HEK293 (cell line): ENCODE measurements around the gene ZC2HC1C.

Experiments
- CTCF ChIA-PET: fragments of 350-600 bp; formaldehyde crosslinking; extraction: SDS; loops from one replicate; lab custom pipeline; 2021; ENCODE audit warnings: antibody characterized with exemption; lab: Yijun Ruan, JAX
- POLR2A ChIA-PET: fragments of 300-600 bp; formaldehyde crosslinking; extraction: SDS; loops from one replicate; lab custom pipeline; 2020; ENCODE audit warnings: antibody characterized with exemption, inconsistent platforms; lab: Yijun Ruan, JAX
- H3K27ac ChIP-seq: fragments of 200-500 bp; sonication (Bioruptor generic); 2 replicates; pipeline ENCODE4 v1.5.1; 2014; ENCODE audit warnings: low read depth, low read length, control low read depth, inconsistent platforms; ENCODE audit errors: extremely low read depth
- H3K36me3 ChIP-seq, 2 experiments: fragments of 200-500 bp in 1 of 2; sonication (Bioruptor generic) in 1 of 2; 1 replicate in 1 of 2; 2 replicates in 1 of 2; pipeline ENCODE4 v1.5.1; 2014 to 2017; ENCODE audit warnings: inconsistent platforms in 2 of 2, low read length in 2 of 2; ENCODE audit not compliant: control insufficient read depth in 2 of 2, insufficient read depth in 1 of 2
- H3K4me1 ChIP-seq: fragments of 200-500 bp; sonication (Bioruptor generic); 2 replicates; pipeline ENCODE4 v1.5.1; 2014; ENCODE audit warnings: mild to moderate bottlenecking, low read length, inconsistent platforms; ENCODE audit not compliant: control insufficient read depth, insufficient read depth
- H3K4me3 ChIP-seq: 2 replicates; pipeline ENCODE4 v1.5.1; 2011; ENCODE audit warnings: low read depth, mild to moderate bottlenecking, control low read depth, low read length, moderate library complexity
- H3K9me3 ChIP-seq: fragments of 200-500 bp; sonication (Bioruptor generic); 2 replicates; pipeline ENCODE4 v1.5.1; 2014; ENCODE audit warnings: low read depth, low read length, inconsistent platforms; ENCODE audit not compliant: control insufficient read depth, insufficient read depth
- HOXA7 ChIP-seq: sonication (generic); formaldehyde crosslinking; IDR thresholded peaks from 2 replicates; pipeline ENCODE4 v1.8.1; 2022; ENCODE audit warnings: missing genetic modification reagents, borderline replicate concordance
- IKZF3 ChIP-seq: fragments of 450-650 bp; IDR thresholded peaks from 2 replicates; pipeline ENCODE4 v1.5.0; 2018; ENCODE audit warnings: missing biosample characterization, mild to moderate bottlenecking, missing genetic modification characterization, moderate library complexity
- KLF7 ChIP-seq: fragments of 450-650 bp; formaldehyde crosslinking; IDR thresholded peaks from 2 replicates; pipeline ENCODE4 v1.5.1; 2016; ENCODE audit warnings: missing biosample characterization, missing genetic modification characterization, borderline replicate concordance
- KLF9 ChIP-seq: fragments of 450-650 bp; formaldehyde crosslinking; IDR thresholded peaks from 2 replicates; pipeline ENCODE4 v1.5.1; 2016; ENCODE audit warnings: missing biosample characterization, missing genetic modification characterization, low read depth
- RBAK ChIP-seq: fragments of 450-650 bp; formaldehyde crosslinking; IDR thresholded peaks from 2 replicates; pipeline ENCODE4 v1.5.1; 2016; ENCODE audit warnings: missing biosample characterization, missing genetic modification characterization
- SALL2 ChIP-seq: fragments of 450-650 bp; formaldehyde crosslinking; IDR thresholded peaks from 2 replicates; pipeline ENCODE4 v1.5.0; 2017; ENCODE audit warnings: missing biosample characterization, mild to moderate bottlenecking, missing genetic modification characterization, borderline replicate concordance
- SETDB1 ChIP-seq: IDR thresholded peaks from one replicate; pipeline ENCODE4 v1.6.1; 2017; ENCODE audit warnings: mild to moderate bottlenecking, low read length, moderate library complexity, mixed read lengths; ENCODE audit not compliant: insufficient read length
- ZBTB8A ChIP-seq: fragments of 450-650 bp; formaldehyde crosslinking; IDR thresholded peaks from 2 replicates; pipeline ENCODE4 v1.5.1; 2016; ENCODE audit warnings: missing biosample characterization, missing genetic modification characterization
- ZFHX2 ChIP-seq: fragments of 450-650 bp; formaldehyde crosslinking; conservative IDR thresholded peaks from 2 replicates; pipeline ENCODE4 v1.5.1; 2016; ENCODE audit warnings: missing biosample characterization, missing genetic modification characterization
- ZFP3 ChIP-seq: fragments of 450-650 bp; formaldehyde crosslinking; IDR thresholded peaks from 2 replicates; pipeline ENCODE4 v1.5.1; 2016; ENCODE audit warnings: low read depth, missing biosample characterization, missing genetic modification characterization
- ZNF146 ChIP-seq: fragments of 450-650 bp; formaldehyde crosslinking; IDR thresholded peaks from 2 replicates; pipeline ENCODE4 v1.5.1; 2016; ENCODE audit warnings: missing biosample characterization, missing genetic modification characterization
- ZNF16 ChIP-seq: fragments of 450-650 bp; formaldehyde crosslinking; IDR thresholded peaks from 2 replicates; pipeline ENCODE4 v1.5.1; 2016; ENCODE audit warnings: low read depth, missing biosample characterization, missing genetic modification characterization
- ZNF211 ChIP-seq: fragments of 450-650 bp; formaldehyde crosslinking; IDR thresholded peaks from 2 replicates; pipeline ENCODE4 v1.5.1; 2016; ENCODE audit warnings: low read depth, missing biosample characterization, missing genetic modification characterization
- ZNF324 ChIP-seq: fragments of 450-650 bp; formaldehyde crosslinking; IDR thresholded peaks from 2 replicates; pipeline ENCODE4 v1.5.1; 2016; ENCODE audit warnings: missing biosample characterization, missing genetic modification characterization
- ZNF433 ChIP-seq: fragments of 450-650 bp; formaldehyde crosslinking; IDR thresholded peaks from 2 replicates; pipeline ENCODE4 v1.5.1; 2016; ENCODE audit warnings: missing biosample characterization, missing genetic modification characterization, low read depth
- ZNF473 ChIP-seq: fragments of 450-650 bp; formaldehyde crosslinking; IDR thresholded peaks from 2 replicates; pipeline ENCODE4 v1.5.1; 2017; ENCODE audit warnings: missing biosample characterization, missing genetic modification characterization
- ZNF48 ChIP-seq: fragments of 450-650 bp; formaldehyde crosslinking; IDR thresholded peaks from 2 replicates; pipeline ENCODE4 v1.5.1; 2016; ENCODE audit warnings: missing biosample characterization, missing genetic modification characterization
- ZNF660 ChIP-seq: fragments of 450-650 bp; IDR thresholded peaks from 2 replicates; pipeline ENCODE4 v1.5.1; 2018; ENCODE audit warnings: missing biosample characterization, mild to moderate bottlenecking, missing genetic modification characterization
- ZNF768 ChIP-seq: fragments of 450-650 bp; formaldehyde crosslinking; IDR thresholded peaks from 2 replicates; pipeline ENCODE4 v1.5.1; 2018; ENCODE audit warnings: missing biosample characterization, mild to moderate bottlenecking, missing genetic modification characterization
- ZNF791 ChIP-seq: fragments of 450-650 bp; formaldehyde crosslinking; IDR thresholded peaks from 2 replicates; pipeline ENCODE4 v1.5.1; 2016; ENCODE audit warnings: missing biosample characterization, missing genetic modification characterization
- ZNF792 ChIP-seq: fragments of 450-650 bp; formaldehyde crosslinking; IDR thresholded peaks from 2 replicates; pipeline ENCODE4 v1.5.1; 2016; ENCODE audit warnings: missing biosample characterization, missing genetic modification characterization
- ZNF843 ChIP-seq: fragments of 450-650 bp; formaldehyde crosslinking; IDR thresholded peaks from 2 replicates; pipeline ENCODE4 v1.5.1; 2016; ENCODE audit warnings: missing biosample characterization, missing genetic modification characterization
- ZSCAN30 ChIP-seq: fragments of 450-650 bp; IDR thresholded peaks from 2 replicates; pipeline ENCODE4 v1.5.1; 2018; ENCODE audit warnings: missing biosample characterization, mild to moderate bottlenecking, missing genetic modification characterization, moderate library complexity
- TF ChIP-seq, protein P1 (sequence below): fragments of 450-650 bp; formaldehyde crosslinking; IDR thresholded peaks from 2 replicates; pipeline ENCODE4 v1.5.1; 2016; ENCODE audit warnings: missing biosample characterization, missing genetic modification characterization, borderline replicate concordance
- TF ChIP-seq, protein P2 (sequence below): fragments of 450-650 bp; formaldehyde crosslinking; IDR thresholded peaks from 2 replicates; pipeline ENCODE4 v1.5.1; 2016; ENCODE audit warnings: missing biosample characterization, missing genetic modification characterization

The ZC2HC1C gene

DNA sequence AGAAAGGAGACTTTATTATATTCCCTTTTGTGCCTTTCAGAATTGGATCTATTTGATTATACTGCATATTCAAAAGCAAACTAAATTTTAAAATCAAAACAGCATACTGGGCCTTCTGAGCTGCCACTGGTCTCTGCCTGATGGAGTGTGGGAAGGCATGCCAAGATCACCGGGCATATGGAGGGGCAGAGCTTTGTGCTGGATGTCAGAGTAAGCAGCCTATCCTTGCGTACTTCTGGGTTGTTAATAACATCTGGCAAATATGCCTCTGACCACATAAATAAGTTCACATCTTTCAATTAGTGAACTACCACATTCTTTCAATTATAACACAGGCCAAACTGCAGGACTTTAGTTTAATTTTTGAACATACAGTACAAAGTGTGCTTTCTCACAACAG lies 36.5 kb upstream of the ZC2HC1C start:
- Histone ChIP-seq H3K4me3 (no peak overlapping the region), H3K36me3 (peaks cover 23 to 36% of the 10 kb centered on the region in 2 experiments), H3K4me1 (0 out of 2 replicates have a peak, but pooled peaks cover 2% of the 10 kb centered on the region), H3K27ac (no peak overlapping the region), H3K9me3 (no peaks in the 10 kb centered on the region)
- CTCF ChIA-PET: interaction anchor here (1.3 kb wide), 1 partner anchor 56 kb away, joined by 3 read pairs; no protein-coding TSS in a partner anchor
- POLR2A ChIA-PET: no interaction called here
- TF ChIP-seq SALL2 (tag by site-specific recombination) (no peak), ZNF660 (no peak), ZNF146 (no peak), ZNF433 (tag by site-specific recombination) (no peak), ZNF791 (tag by site-specific recombination) (no peak), ZFP3 (tag by site-specific recombination) (no peak)
- TF ChIP-seq, all 188 proteins: peak for 0

DNA sequence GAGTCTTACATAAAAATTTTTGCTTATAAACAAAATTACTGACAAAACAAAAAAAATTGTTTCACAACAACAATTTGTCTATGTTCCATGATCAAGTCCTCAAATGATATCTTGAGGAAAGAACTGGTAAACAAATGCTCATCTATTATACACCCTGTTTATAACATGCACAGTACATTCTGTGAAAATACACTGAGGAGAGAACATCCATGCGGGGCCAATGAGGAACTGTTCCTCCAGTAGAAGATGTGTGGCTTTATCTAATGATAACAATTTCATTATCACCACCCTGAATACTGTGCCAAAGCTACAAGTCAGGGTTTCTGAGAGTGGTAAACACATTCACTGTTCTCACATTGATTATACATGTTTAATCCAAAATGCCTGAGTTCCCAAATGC lies 28.9 kb upstream of the ZC2HC1C start:
- TF ChIP-seq ZNF16 (tag by site-specific recombination) (no peak), KLF9 (tag by site-specific recombination) (no peak), ZNF768 (tag by site-specific recombination) (no peak), ZBTB8A (tag by site-specific recombination) (no peak), KLF7 (tag by site-specific recombination) (no peak), ZNF473 (no peak)
- CTCF ChIA-PET: no interaction called here
- Histone ChIP-seq H3K4me1 (peaks cover 6% of the 10 kb centered on the region), H3K27ac (no peak overlapping the region), H3K9me3 (no peaks in the 10 kb centered on the region), H3K36me3 (peaks cover 3 to 17% of the 10 kb centered on the region in 2 experiments; a peak in 2 of 3 replicates), H3K4me3 (no peak overlapping the region)
- POLR2A ChIA-PET: no interaction called here

DNA sequence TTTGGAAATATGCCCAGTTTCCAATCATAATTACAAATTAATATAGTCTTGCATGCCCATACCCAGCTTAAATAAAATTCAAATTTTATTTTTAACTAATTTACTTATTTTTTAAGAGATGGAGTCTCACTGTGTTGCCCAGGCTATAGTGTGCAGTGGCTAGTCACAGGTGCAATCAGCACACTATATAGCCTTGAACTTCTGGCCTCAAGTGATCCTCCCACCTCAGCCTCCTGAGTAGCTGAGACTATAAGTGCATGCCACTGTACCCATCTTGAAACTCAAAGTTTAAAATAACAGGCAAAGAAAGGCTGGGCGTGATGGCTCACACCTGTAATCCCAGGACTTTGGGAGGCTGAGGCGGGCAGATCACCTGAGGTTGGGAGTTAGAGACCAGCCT lies 28.5 kb upstream of the ZC2HC1C start:
- Histone ChIP-seq H3K9me3 (no peaks in the 10 kb centered on the region), H3K36me3 (peaks cover under 1 to 17% of the 10 kb centered on the region in 2 experiments; a peak in 2 of 3 replicates), H3K27ac (no peak overlapping the region), H3K4me1 (peaks cover 6% of the 10 kb centered on the region), H3K4me3 (no peak overlapping the region)
- POLR2A ChIA-PET: no interaction called here
- CTCF ChIA-PET: no interaction called here
- TF ChIP-seq IKZF3 (tag by site-specific recombination): no peak

DNA sequence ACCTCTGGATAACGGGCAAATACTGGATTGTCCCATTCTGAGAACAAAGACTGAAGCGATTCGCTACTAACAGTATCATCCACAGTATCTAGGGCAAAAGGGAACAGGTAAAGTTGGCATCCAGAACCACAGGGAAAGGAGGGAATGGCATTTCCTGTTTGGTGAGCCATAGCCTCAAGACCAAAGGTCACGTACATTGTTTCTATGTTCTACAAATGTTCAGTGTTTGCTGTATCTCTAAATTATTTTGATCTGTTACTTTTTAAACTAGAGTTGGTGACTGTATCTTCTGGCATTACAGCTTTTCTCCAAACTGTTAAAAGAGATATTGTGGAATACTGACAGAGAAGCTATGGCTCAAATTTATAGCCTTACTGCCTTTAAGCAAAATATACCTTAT lies 27.8 kb upstream of the ZC2HC1C start:
- Histone ChIP-seq H3K27ac (no peak overlapping the region), H3K36me3 (peaks cover 0 to 17% of the 10 kb centered on the region in 2 experiments; a peak in 1 of 3 replicates), H3K4me1 (peaks cover 6% of the 10 kb centered on the region), H3K4me3 (no peak overlapping the region), H3K9me3 (no peaks in the 10 kb centered on the region)
- ChIA-PET POLR2A (no interaction called here), CTCF (interaction anchor here (0.5 to 1.2 kb wide), 3 partner anchors 46 to 431 kb away, joined by 3 to 4 read pairs (median 3); no protein-coding TSS in a partner anchor)
- TF ChIP-seq ZNF211 (no peak), ZNF843 (tag by site-specific recombination) (no peak), ZNF324 (tag by site-specific recombination) (no peak), ZNF792 (tag by site-specific recombination) (no peak), ZFHX2 (tag by site-specific recombination) (no peak), HOXA7 (no peak), ZNF768 (tag by site-specific recombination) (no peak), RBAK (tag by site-specific recombination) (no peak), ZSCAN30 (no peak), SETDB1 (no peak), ZNF48 (tag by site-specific recombination) (no peak)
- TF ChIP-seq, protein P1, sequence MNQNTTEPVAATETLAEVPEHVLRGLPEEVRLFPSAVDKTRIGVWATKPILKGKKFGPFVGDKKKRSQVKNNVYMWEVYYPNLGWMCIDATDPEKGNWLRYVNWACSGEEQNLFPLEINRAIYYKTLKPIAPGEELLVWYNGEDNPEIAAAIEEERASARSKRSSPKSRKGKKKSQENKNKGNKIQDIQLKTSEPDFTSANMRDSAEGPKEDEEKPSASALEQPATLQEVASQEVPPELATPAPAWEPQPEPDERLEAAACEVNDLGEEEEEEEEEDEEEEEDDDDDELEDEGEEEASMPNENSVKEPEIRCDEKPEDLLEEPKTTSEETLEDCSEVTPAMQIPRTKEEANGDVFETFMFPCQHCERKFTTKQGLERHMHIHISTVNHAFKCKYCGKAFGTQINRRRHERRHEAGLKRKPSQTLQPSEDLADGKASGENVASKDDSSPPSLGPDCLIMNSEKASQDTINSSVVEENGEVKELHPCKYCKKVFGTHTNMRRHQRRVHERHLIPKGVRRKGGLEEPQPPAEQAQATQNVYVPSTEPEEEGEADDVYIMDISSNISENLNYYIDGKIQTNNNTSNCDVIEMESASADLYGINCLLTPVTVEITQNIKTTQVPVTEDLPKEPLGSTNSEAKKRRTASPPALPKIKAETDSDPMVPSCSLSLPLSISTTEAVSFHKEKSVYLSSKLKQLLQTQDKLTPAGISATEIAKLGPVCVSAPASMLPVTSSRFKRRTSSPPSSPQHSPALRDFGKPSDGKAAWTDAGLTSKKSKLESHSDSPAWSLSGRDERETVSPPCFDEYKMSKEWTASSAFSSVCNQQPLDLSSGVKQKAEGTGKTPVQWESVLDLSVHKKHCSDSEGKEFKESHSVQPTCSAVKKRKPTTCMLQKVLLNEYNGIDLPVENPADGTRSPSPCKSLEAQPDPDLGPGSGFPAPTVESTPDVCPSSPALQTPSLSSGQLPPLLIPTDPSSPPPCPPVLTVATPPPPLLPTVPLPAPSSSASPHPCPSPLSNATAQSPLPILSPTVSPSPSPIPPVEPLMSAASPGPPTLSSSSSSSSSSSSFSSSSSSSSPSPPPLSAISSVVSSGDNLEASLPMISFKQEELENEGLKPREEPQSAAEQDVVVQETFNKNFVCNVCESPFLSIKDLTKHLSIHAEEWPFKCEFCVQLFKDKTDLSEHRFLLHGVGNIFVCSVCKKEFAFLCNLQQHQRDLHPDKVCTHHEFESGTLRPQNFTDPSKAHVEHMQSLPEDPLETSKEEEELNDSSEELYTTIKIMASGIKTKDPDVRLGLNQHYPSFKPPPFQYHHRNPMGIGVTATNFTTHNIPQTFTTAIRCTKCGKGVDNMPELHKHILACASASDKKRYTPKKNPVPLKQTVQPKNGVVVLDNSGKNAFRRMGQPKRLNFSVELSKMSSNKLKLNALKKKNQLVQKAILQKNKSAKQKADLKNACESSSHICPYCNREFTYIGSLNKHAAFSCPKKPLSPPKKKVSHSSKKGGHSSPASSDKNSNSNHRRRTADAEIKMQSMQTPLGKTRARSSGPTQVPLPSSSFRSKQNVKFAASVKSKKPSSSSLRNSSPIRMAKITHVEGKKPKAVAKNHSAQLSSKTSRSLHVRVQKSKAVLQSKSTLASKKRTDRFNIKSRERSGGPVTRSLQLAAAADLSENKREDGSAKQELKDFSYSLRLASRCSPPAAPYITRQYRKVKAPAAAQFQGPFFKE (tag by site-specific recombination): no peak
- TF ChIP-seq, protein P2, sequence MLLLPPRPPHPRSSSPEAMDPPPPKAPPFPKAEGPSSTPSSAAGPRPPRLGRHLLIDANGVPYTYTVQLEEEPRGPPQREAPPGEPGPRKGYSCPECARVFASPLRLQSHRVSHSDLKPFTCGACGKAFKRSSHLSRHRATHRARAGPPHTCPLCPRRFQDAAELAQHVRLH (tag by site-specific recombination): no peak
